ENCODE measurements around the gene MSL2.
"Not testable (repeated sequence)": the region's sequence is repeated elsewhere in the genome, so short reads cannot be mapped to it uniquely, and the experiment has no call there.

Gene MSL2

GRCh38 chr3:136142592-136142991 is 53.5 kb downstream of the MSL2 start:
- 17 to 19% methylated on average over 2 of the region's 3 CpGs for WGBS, 2 experiments (ENCODE audit: insufficient coverage in 2 of 2)
- Histone ChIP-seq H3K27ac (ENCODE audit: low read depth, low read length, severe bottlenecking) (peak overlapping the region; percentile 83), H3K36me3 (ENCODE audit: control insufficient read depth, insufficient read depth, low read length) (peaks cover 35% of the 10 kb centered on the region), H3K9me3 (ENCODE audit: control insufficient read depth, low read length) (no peaks in the 10 kb centered on the region), H3K4me3 (ENCODE audit: extremely low read depth, insufficient read depth, low read length, poor library complexity, severe bottlenecking) (no peak overlapping the region), H3K4me1 (ENCODE audit: control insufficient read depth, insufficient read depth, low read length, poor library complexity, severe bottlenecking) (peaks cover 8% of the 10 kb centered on the region)

DNA sequence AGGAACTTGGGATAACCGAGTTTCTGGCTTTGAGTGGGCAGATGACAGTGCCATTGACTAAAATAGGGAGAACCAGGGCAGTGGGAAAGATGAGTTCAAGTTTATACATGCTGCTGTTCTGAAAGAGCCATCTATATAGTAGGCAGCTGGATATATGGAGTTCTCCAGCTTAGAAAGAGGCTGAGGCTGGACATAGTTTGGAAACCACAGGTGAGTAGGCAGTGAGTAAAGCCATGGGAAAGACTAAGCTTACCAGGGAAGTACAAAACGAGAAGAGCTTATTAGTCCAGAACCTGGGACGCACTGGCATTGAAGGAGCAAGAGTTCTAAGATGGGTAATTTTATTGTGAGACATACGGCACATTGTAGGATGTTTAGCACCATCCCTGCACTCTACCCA is 54.2 kb downstream of the MSL2 start:
- Histone ChIP-seq H3K36me3 (ENCODE audit: control insufficient read depth, insufficient read depth, low read length) (peaks cover 29% of the 10 kb centered on the region), H3K9me3 (ENCODE audit: control insufficient read depth, low read length) (no peaks in the 10 kb centered on the region), H3K4me1 (ENCODE audit: control insufficient read depth, insufficient read depth, low read length, poor library complexity, severe bottlenecking) (peaks cover 8% of the 10 kb centered on the region), H3K27ac (ENCODE audit: low read depth, low read length, severe bottlenecking) (peak overlapping the region; percentile 83), H3K4me3 (ENCODE audit: extremely low read depth, insufficient read depth, low read length, poor library complexity, severe bottlenecking) (no peak overlapping the region)
- 84 to 93% methylated on average over 2 to 3 of the region's 4 CpGs for WGBS, 2 experiments (ENCODE audit: insufficient coverage in 2 of 2)

GRCh38 chr3:136141291-136141785 is 54.8 kb downstream of the MSL2 start:
- Histone ChIP-seq H3K4me1 (ENCODE audit: control insufficient read depth, insufficient read depth, low read length, poor library complexity, severe bottlenecking) (peaks cover 8% of the 10 kb centered on the region), H3K27ac (ENCODE audit: low read depth, low read length, severe bottlenecking) (no peak overlapping the region), H3K9me3 (ENCODE audit: control insufficient read depth, low read length) (no peaks in the 10 kb centered on the region), H3K4me3 (ENCODE audit: extremely low read depth, insufficient read depth, low read length, poor library complexity, severe bottlenecking) (no peak overlapping the region), H3K36me3 (ENCODE audit: control insufficient read depth, insufficient read depth, low read length) (peaks cover 31% of the 10 kb centered on the region)

- Histone ChIP-seq H3K36me3 (ENCODE audit: control insufficient read depth, insufficient read depth, low read length) (peaks cover 7% of the 10 kb centered on the region), H3K27ac (ENCODE audit: low read depth, low read length, severe bottlenecking) (no peak overlapping the region), H3K4me1 (ENCODE audit: control insufficient read depth, insufficient read depth, low read length, poor library complexity, severe bottlenecking) (no peaks in the 10 kb centered on the region), H3K9me3 (ENCODE audit: control insufficient read depth, low read length) (no peaks in the 10 kb centered on the region), H3K4me3 (ENCODE audit: extremely low read depth, insufficient read depth, low read length, poor library complexity, severe bottlenecking) (no peak overlapping the region)
- 85 to 100% methylated on average over 1 to 2 of the region's 2 CpGs for WGBS, 2 experiments (ENCODE audit: insufficient coverage in 2 of 2)
Measured at GRCh38 chr3:136136454-136136853, 59.7 kb downstream of the MSL2 start.

- Histone ChIP-seq H3K9me3 (ENCODE audit: control insufficient read depth, low read length) (no peaks in the 10 kb centered on the region), H3K36me3 (ENCODE audit: control insufficient read depth, insufficient read depth, low read length) (peaks cover 7% of the 10 kb centered on the region), H3K27ac (ENCODE audit: low read depth, low read length, severe bottlenecking) (peak overlapping the region; percentile 38), H3K4me1 (ENCODE audit: control insufficient read depth, insufficient read depth, low read length, poor library complexity, severe bottlenecking) (no peaks in the 10 kb centered on the region), H3K4me3 (ENCODE audit: extremely low read depth, insufficient read depth, low read length, poor library complexity, severe bottlenecking) (no peak overlapping the region)
- WGBS, 2 experiments (ENCODE audit: insufficient coverage in 2 of 2) = 89 to 92% methylated on average over 5 to 6 of the region's 7 CpGs
Measured at GRCh38 chr3:136135039-136135802, 60.9 kb downstream of the MSL2 start.

- Histone ChIP-seq H3K36me3 (ENCODE audit: control insufficient read depth, insufficient read depth, low read length) (peaks cover 4% of the 10 kb centered on the region), H3K9me3 (ENCODE audit: control insufficient read depth, low read length) (no peaks in the 10 kb centered on the region), H3K4me1 (ENCODE audit: control insufficient read depth, insufficient read depth, low read length, poor library complexity, severe bottlenecking) (no peaks in the 10 kb centered on the region), H3K4me3 (ENCODE audit: extremely low read depth, insufficient read depth, low read length, poor library complexity, severe bottlenecking) (no peak overlapping the region), H3K27ac (ENCODE audit: low read depth, low read length, severe bottlenecking) (no peak overlapping the region)
- 83% methylated on average over 1 of the region's 1 CpG; no CpG with 5 or more reads in 1 of the 2 experiments for WGBS, 2 experiments (ENCODE audit: insufficient coverage in 2 of 2)
Measured at GRCh38 chr3:136134091-136134490, 62.0 kb downstream of the MSL2 start.

GRCh38 chr3:136131647-136132046 is 64.5 kb downstream of the MSL2 start:
- not testable (repeated sequence) for H3K4me1 ChIP-seq (ENCODE audit: control insufficient read depth, insufficient read depth, low read length, poor library complexity, severe bottlenecking); H3K27ac ChIP-seq (ENCODE audit: low read depth, low read length, severe bottlenecking); H3K36me3 ChIP-seq (ENCODE audit: control insufficient read depth, insufficient read depth, low read length); H3K9me3 ChIP-seq (ENCODE audit: control insufficient read depth, low read length); H3K4me3 ChIP-seq (ENCODE audit: extremely low read depth, insufficient read depth, low read length, poor library complexity, severe bottlenecking)
- WGBS, 2 experiments (ENCODE audit: insufficient coverage in 2 of 2) = no CpG with 5 or more reads among the region's 3 CpGs

DNA sequence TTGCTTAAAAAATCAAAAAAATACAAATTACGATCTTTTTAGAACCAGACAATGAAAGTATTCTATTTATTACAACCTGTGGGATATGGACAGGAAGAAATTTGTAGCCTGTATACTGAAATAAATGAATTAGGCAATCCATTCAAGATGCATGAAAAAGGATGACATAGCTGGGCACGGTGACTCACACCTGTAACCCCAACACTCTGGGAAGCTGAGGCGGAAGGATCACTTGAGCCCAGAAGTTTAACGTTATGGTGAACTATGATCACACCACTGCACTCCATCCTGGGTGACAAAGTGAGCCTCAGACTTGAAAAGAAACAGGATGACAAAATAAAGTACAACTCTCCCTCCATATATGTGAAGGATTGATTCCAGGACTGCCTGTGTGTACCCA is 74.1 kb downstream of the MSL2 start:
- Histone ChIP-seq H3K4me1 (ENCODE audit: control insufficient read depth, insufficient read depth, low read length, poor library complexity, severe bottlenecking) (no peaks in the 10 kb centered on the region), H3K27ac (ENCODE audit: low read depth, low read length, severe bottlenecking) (no peak overlapping the region), H3K9me3 (ENCODE audit: control insufficient read depth, low read length) (no peaks in the 10 kb centered on the region), H3K36me3 (ENCODE audit: control insufficient read depth, insufficient read depth, low read length) (peaks cover 18% of the 10 kb centered on the region), H3K4me3 (ENCODE audit: extremely low read depth, insufficient read depth, low read length, poor library complexity, severe bottlenecking) (no peak overlapping the region)
- WGBS, 2 experiments (ENCODE audit: insufficient coverage in 2 of 2) = 60 to 86% methylated on average over 1 of the region's 4 CpGs

DNA sequence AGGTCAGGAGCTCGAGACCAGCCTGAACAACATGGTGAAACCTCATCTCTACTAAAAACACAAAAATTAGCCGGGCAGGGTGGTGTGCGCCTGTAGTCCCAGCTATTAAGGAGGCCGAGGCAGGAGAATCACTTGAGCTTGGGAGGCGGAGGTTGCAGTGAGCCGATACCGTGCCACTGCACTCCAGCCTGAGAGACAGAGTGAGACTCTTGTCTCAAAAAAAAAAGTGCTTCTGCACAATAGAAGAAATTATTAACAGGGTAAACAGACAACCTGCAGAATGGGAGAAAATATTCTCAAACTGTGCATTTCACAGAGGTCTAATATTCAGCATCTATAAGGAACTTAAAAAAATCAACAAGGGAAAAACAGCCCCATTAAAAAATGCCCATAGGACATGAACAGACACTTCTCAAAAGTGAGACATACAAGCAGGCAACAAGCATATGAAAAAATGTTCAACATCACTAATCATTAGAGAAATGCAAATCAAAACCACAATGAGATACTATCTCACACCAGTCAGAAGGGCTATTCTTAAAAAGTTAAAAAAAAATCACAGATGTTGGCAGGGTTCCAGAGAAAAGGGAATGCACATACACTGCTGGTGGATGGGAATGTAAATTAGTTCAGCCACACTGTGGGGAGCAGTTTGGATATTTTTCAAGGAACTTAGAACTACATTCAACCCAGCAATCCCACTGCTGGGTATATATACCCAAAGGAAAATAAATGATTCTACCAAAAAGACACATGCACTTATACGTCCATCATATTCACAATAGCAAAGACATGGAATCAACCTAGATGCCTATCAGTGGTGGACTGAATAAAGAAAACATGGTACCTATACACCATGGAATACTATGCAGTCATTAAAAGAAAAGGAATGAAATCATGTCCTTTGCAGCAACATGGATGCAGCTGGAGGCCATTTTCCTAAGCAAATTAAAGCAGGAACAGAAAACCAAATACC is 75.5 kb downstream of the MSL2 start:
- no peak overlapping the region for H3K4me3 ChIP-seq (ENCODE audit: extremely low read depth, insufficient read depth, low read length, poor library complexity, severe bottlenecking)
- H3K4me1 ChIP-seq (ENCODE audit: control insufficient read depth, insufficient read depth, low read length, poor library complexity, severe bottlenecking) = no peaks in the 10 kb centered on the region
- no peak overlapping the region for H3K27ac ChIP-seq (ENCODE audit: low read depth, low read length, severe bottlenecking)
- WGBS, 2 experiments (ENCODE audit: insufficient coverage in 2 of 2) = 93 to 100% methylated on average over 7 of the region's 8 CpGs
- H3K36me3 ChIP-seq (ENCODE audit: control insufficient read depth, insufficient read depth, low read length) = peaks cover 9% of the 10 kb centered on the region
- no peaks in the 10 kb centered on the region for H3K9me3 ChIP-seq (ENCODE audit: control insufficient read depth, low read length)

DNA sequence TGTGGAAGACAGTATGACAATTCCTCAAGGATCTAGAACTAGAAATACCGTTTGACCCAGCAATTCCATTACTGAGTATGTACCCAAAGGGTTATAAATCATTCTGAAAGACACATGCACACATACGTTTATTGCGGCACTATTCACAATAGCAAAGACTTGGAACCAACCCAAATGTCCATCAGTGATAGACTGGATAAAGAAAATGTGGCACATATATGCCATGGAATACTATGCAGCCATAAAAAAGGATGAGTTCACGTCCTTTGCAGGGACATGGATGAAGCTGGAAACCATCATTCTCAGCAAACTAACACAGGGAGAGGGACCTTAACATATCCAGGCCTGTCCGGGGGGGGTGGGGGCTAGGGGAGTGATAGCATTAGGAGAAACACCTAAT is 76.4 kb downstream of the MSL2 start:
- not testable (repeated sequence) for H3K4me3 ChIP-seq (ENCODE audit: extremely low read depth, insufficient read depth, low read length, poor library complexity, severe bottlenecking); H3K9me3 ChIP-seq (ENCODE audit: control insufficient read depth, low read length); H3K4me1 ChIP-seq (ENCODE audit: control insufficient read depth, insufficient read depth, low read length, poor library complexity, severe bottlenecking); H3K36me3 ChIP-seq (ENCODE audit: control insufficient read depth, insufficient read depth, low read length); H3K27ac ChIP-seq (ENCODE audit: low read depth, low read length, severe bottlenecking)
- WGBS, 2 experiments (ENCODE audit: insufficient coverage in 2 of 2) = no CpG with 5 or more reads among the region's 5 CpGs

All from mesodermal cell (in vitro differentiated cells).